K562 (cell line): ENCODE measurements around the gene EPB41L1. TPM values are rescaled to one million over a fixed set of nuclear protein-coding genes. Genes with fewer than 3 reads are reported as not detected.

ENCODE experiments used
- ATF3 ChIP-seq, 2 experiments: fragments of 450-650 bp in 1 of 2; sonication (generic) in 1 of 2; formaldehyde crosslinking in 1 of 2; IDR thresholded peaks in 1 of 2; conservative IDR thresholded peaks in 1 of 2; 2 replicates each; pipeline versions ENCODE4 v1.6.1 to v1.8.1; 2016 to 2023; ENCODE audit warnings: mild to moderate bottlenecking in 2 of 2, moderate library complexity in 2 of 2, inconsistent platforms in 1 of 2, missing genetic modification reagents in 1 of 2
- BRD9 ChIP-seq: fragments of 450-650 bp; IDR thresholded peaks from 2 replicates; pipeline ENCODE4 v1.6.1; 2018; ENCODE audit warnings: low read depth; ENCODE audit not compliant: partially characterized antibody
- BRF2 ChIP-seq: IDR thresholded peaks from 3 replicates; pipeline ENCODE4 v1.6.1; 2011; ENCODE audit warnings: borderline replicate concordance, mild to moderate bottlenecking; ENCODE audit not compliant: insufficient read length, insufficient read depth
- CBFA2T2 ChIP-seq: fragments of 450-650 bp; conservative IDR thresholded peaks from 2 replicates; pipeline ENCODE4 v1.6.1; 2017; ENCODE audit warnings: mild to moderate bottlenecking
- CHD4 ChIP-seq: fragments of 200-600 bp; sonication (generic); IDR thresholded peaks from 3 replicates; pipeline ENCODE4 v1.6.1; 2012; ENCODE audit warnings: low read depth, mild to moderate bottlenecking, mixed read lengths, low read length, inconsistent platforms; ENCODE audit not compliant: insufficient read depth, insufficient replicate concordance, poor library complexity, severe bottlenecking
- ESRRA ChIP-seq: fragments of 450-650 bp; IDR thresholded peaks from 2 replicates; pipeline ENCODE4 v1.6.1; 2014; ENCODE audit warnings: low read depth, mild to moderate bottlenecking, moderate library complexity, borderline replicate concordance
- FOSL1 ChIP-seq: fragments of 200-800 bp; sonication (Bioruptor generic); conservative IDR thresholded peaks from 2 replicates; pipeline ENCODE4 v1.6.1; 2016; ENCODE audit warnings: missing genetic modification characterization, missing compliant biosample characterization
- RAD21 ChIP-seq, 2 experiments: fragments of 250-450 bp in 1 of 2; fragments of 450-650 bp in 1 of 2; sonication (Bioruptor Pico) in 1 of 2; formaldehyde crosslinking in 1 of 2; IDR thresholded peaks in 1 of 2; conservative IDR thresholded peaks in 1 of 2; 2 replicates each; pipeline versions ENCODE4 v1.4.0 to v1.8.0; 2020 to 2022; ENCODE audit warnings: mild to moderate bottlenecking in 2 of 2, moderate library complexity in 1 of 2
- SIX5 ChIP-seq, 2 experiments: IDR thresholded peaks; 2 replicates each; pipeline ENCODE4 v1.6.1; 2011; ENCODE audit warnings: low read length in 2 of 2, borderline replicate concordance in 1 of 2, low read depth in 1 of 2, mild to moderate bottlenecking in 1 of 2, moderate library complexity in 1 of 2; ENCODE audit not compliant: insufficient read depth in 1 of 2
- ZSCAN32 ChIP-seq: fragments of 450-650 bp; formaldehyde crosslinking; IDR thresholded peaks from 2 replicates; pipeline ENCODE4 v1.4.0; 2020; ENCODE audit warnings: mild to moderate bottlenecking, moderate library complexity
- polyA plus RNA-seq, 8 experiments: library from polyadenylated mRNA; depleted of rRNA in 4 of 8; stranded (reverse) in 5 of 8; unstranded in 3 of 8; fragments of >200 nt; fragmentation: Nextera tagmentation in 2 of 8; fragmentation: Illumina TruSeq in 1 of 8; extraction: Ambion mirVana in 2 of 8; extraction: Trizol in 1 of 8; gene quantifications; 2 replicates each; pipeline versions ENCODE4 v1.2.1 to v1.2.3, GENCODE V29; 2011 to 2014; ENCODE audit warnings: inconsistent platforms in 1 of 8, missing spikeins in 1 of 8
- total RNA-seq, 7 experiments: library from RNA; depleted of rRNA in 6 of 7; stranded (reverse); fragments of >200 nt in 6 of 7; fragmentation: Illumina TruSeq in 2 of 7; extraction: Trizol in 2 of 7; gene quantifications; 2 replicates each; pipeline versions ENCODE4 v1.2.1 to v1.2.3, GENCODE V29; 2011 to 2021; ENCODE audit warnings: low replicate concordance in 1 of 7
- TF ChIP-seq, protein P1 (sequence below): fragments of 250-450 bp; sonication (Bioruptor Pico); IDR thresholded peaks from 2 replicates; pipeline ENCODE4 v1.8.0; 2022; ENCODE audit warnings: inconsistent platforms, mild to moderate bottlenecking, moderate library complexity, borderline replicate concordance
- TF ChIP-seq, protein P2 (sequence below): fragments of 250-450 bp; sonication (Bioruptor Pico); IDR thresholded peaks from 2 replicates; pipeline ENCODE4 v1.8.0; 2021; ENCODE audit warnings: mild to moderate bottlenecking, moderate library complexity

EPB41L1 gene
- total and polyA plus RNA-seq, 9 of the 15 experiments (the other 6 are each of a cell fraction or from before 2014, with no cell fraction given), result 0.11 to 4.3 (median 1.3) TPM

GRCh38 chr20:36181934-36182603, 27.5 kb downstream of the EPB41L1 start (continued):
- TF ChIP-seq CBFA2T2 (0 out of 2 replicates have a peak, but pooled peaks have one; percentile 27), BRD9 (no peak), CHD4 (peak; percentile 74), BRF2 (no peak), ESRRA (peak; percentile 52; the same call in 1 of the 2 replicates), ZSCAN32 (no peak), SIX5 (IDR thresholded peaks at IDR 0.05; ENCODE audit: borderline replicate concordance in 1 of 2, insufficient read depth in 1 of 2, low read depth in 1 of 2, low read length in 2 of 2) (no peak), RAD21 (CRISPR knock-in tag; conservative IDR thresholded peaks at IDR 0.05 in 1 of 2, IDR thresholded peaks at IDR 0.05 in 1 of 2) (no peak), ATF3 (IDR thresholded peaks at IDR 0.05) (peak; percentile 83), ATF3 (CRISPR knock-in tag; conservative IDR thresholded peaks at IDR 0.05) (no peak), FOSL1 (0 out of 2 replicates have a peak, but pooled peaks have one; percentile 23)
- TF ChIP-seq, protein P1, sequence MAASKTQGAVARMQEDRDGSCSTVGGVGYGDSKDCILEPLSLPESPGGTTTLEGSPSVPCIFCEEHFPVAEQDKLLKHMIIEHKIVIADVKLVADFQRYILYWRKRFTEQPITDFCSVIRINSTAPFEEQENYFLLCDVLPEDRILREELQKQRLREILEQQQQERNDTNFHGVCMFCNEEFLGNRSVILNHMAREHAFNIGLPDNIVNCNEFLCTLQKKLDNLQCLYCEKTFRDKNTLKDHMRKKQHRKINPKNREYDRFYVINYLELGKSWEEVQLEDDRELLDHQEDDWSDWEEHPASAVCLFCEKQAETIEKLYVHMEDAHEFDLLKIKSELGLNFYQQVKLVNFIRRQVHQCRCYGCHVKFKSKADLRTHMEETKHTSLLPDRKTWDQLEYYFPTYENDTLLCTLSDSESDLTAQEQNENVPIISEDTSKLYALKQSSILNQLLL (CRISPR knock-in tag), result no peak
- TF ChIP-seq, protein P2, sequence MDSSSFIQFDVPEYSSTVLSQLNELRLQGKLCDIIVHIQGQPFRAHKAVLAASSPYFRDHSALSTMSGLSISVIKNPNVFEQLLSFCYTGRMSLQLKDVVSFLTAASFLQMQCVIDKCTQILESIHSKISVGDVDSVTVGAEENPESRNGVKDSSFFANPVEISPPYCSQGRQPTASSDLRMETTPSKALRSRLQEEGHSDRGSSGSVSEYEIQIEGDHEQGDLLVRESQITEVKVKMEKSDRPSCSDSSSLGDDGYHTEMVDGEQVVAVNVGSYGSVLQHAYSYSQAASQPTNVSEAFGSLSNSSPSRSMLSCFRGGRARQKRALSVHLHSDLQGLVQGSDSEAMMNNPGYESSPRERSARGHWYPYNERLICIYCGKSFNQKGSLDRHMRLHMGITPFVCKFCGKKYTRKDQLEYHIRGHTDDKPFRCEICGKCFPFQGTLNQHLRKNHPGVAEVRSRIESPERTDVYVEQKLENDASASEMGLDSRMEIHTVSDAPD (CRISPR knock-in tag), result no peak
